K562 (cell line): ENCODE measurements around the gene IMMP2L. TPM values are rescaled to one million over a fixed set of nuclear protein-coding genes. Genes with fewer than 3 reads are reported as not detected.

Experiments
- ATAC-seq: fragments of 200-7000 bp; cut with Tn5 transposase; 3 replicates; pipeline ENCODE4 v1.9.1; 2020; ENCODE audit warnings: moderate library complexity
- BruUV-seq: library from RNA; stranded (reverse); fragments of 400-500 nt; replicated peaks from 2 replicates; lab custom pipeline; 2021; lab: Mats Ljungman, UMichigan
- CTCF ChIA-PET: fragments of 300-600 bp; formaldehyde crosslinking; extraction: SDS; loops from one replicate; lab custom pipeline; 2021; ENCODE audit warnings: low intra/inter-chr PET ratio; lab: Yijun Ruan, JAX
- POLR2A ChIA-PET: fragments of 300-600, 350-650 bp; sonication (Branson Sonifier 250); formaldehyde crosslinking; extraction: SDS; loops from one replicate; lab custom pipeline; 2021; ENCODE audit warnings: antibody characterized with exemption, inconsistent platforms; lab: Yijun Ruan, JAX
- DNase-seq, 4 experiments: peaks; one replicate each; pipeline versions ENCODE4 v3.0.0 to v3.0.0-alpha.2; 2011 to 2018; ENCODE audit warnings: low spot score in 3 of 4, mixed read lengths in 3 of 4; ENCODE audit errors: extremely low read depth in 1 of 4
- FAIRE-seq: peaks from 2 replicates; lab custom pipeline; 2011; peaks lifted over from hg19 to GRCh38; lab: Jason Lieb, UNC
- H2AFZ ChIP-seq: 2 replicates; pipeline ENCODE4 v1.6.0; 2011; ENCODE audit warnings: low read depth, low read length, control low read depth, inconsistent platforms
- H3K27ac ChIP-seq: fragments of 200-600 bp; 3 replicates; pipeline ENCODE4 v1.8.0; 2011; ENCODE audit warnings: low read depth, mild to moderate bottlenecking, control low read depth, inconsistent platforms, low read length, moderate library complexity, mixed read lengths; ENCODE audit errors: extremely low read depth
- H3K27me3 ChIP-seq, 2 experiments: fragments of 300-600 bp in 1 of 2; 2 replicates in 1 of 2; 3 replicates in 1 of 2; pipeline versions ENCODE4 v1.6.0 to v1.8.0; 2011; ENCODE audit warnings: inconsistent platforms in 2 of 2, low read length in 2 of 2, mild to moderate bottlenecking in 1 of 2, mixed read lengths in 1 of 2, moderate library complexity in 1 of 2; ENCODE audit not compliant: control insufficient read depth in 2 of 2, insufficient read depth in 2 of 2
- H3K36me3 ChIP-seq: fragments of 300-600 bp; 3 replicates; pipeline ENCODE4 v1.8.0; 2011; ENCODE audit warnings: mild to moderate bottlenecking, low read length, inconsistent platforms; ENCODE audit not compliant: control insufficient read depth, insufficient read depth
- H3K4me1 ChIP-seq, 2 experiments: fragments of 200-600 bp in 1 of 2; replicated peaks in 1 of 2; 2 replicates in 1 of 2; 3 replicates in 1 of 2; pipeline versions ENCODE4 v1.5.1 to v1.8.0; 2011; ENCODE audit warnings: inconsistent platforms in 2 of 2, low read length in 2 of 2, mild to moderate bottlenecking in 1 of 2, mixed read lengths in 1 of 2, moderate library complexity in 1 of 2; ENCODE audit not compliant: control insufficient read depth in 2 of 2, insufficient read depth in 2 of 2
- H3K4me2 ChIP-seq: 2 replicates; pipeline ENCODE4 v1.6.1; 2011; ENCODE audit warnings: low read length, control low read depth, inconsistent platforms, mixed read lengths; ENCODE audit not compliant: insufficient read depth
- H3K4me3 ChIP-seq: fragments of 200-600 bp; sonication (generic), shearing (Covaris generic); 2 replicates; pipeline ENCODE4 v1.5.1; 2016; ENCODE audit warnings: control low read depth, inconsistent platforms
- H3K79me2 ChIP-seq: fragments of 200-600 bp; 3 replicates; pipeline ENCODE4 v1.8.0; 2011; ENCODE audit warnings: low read length, inconsistent platforms; ENCODE audit not compliant: control insufficient read depth, insufficient read depth
- H3K9ac ChIP-seq, 2 experiments: 2 replicates each; pipeline versions ENCODE4 v1.6.0 to v1.6.1; 2011; ENCODE audit warnings: low read depth in 2 of 2, low read length in 2 of 2, control low read depth in 1 of 2, inconsistent platforms in 1 of 2, mild to moderate bottlenecking in 1 of 2, mixed read lengths in 1 of 2; ENCODE audit not compliant: insufficient read depth in 1 of 2
- H3K9me1 ChIP-seq: one replicate; pipeline ENCODE4 v1.6.0; 2011; ENCODE audit warnings: inconsistent platforms, mild to moderate bottlenecking, low read length, moderate library complexity; ENCODE audit not compliant: control insufficient read depth, insufficient read depth
- H3K9me3 ChIP-seq: replicated peaks from 2 replicates; pipeline ENCODE4 v1.5.1; 2011; ENCODE audit warnings: low read depth, low read length, inconsistent platforms; ENCODE audit not compliant: control insufficient read depth, insufficient read depth
- H4K20me1 ChIP-seq: replicated peaks from 2 replicates; pipeline ENCODE4 v1.6.1; 2011; ENCODE audit warnings: low read length, inconsistent platforms, mixed read lengths; ENCODE audit not compliant: control insufficient read depth, insufficient read depth
- FOSL1 ChIP-seq: fragments of 200-800 bp; sonication (Bioruptor generic); conservative IDR thresholded peaks from 2 replicates; pipeline ENCODE4 v1.6.1; 2016; ENCODE audit warnings: missing genetic modification characterization, missing compliant biosample characterization
- ZNF639 ChIP-seq, 2 experiments: fragments of 200-800 bp in 1 of 2; sonication (Bioruptor generic) in 1 of 2; sonication (generic) in 1 of 2; formaldehyde crosslinking in 1 of 2; IDR thresholded peaks in 1 of 2; conservative IDR thresholded peaks in 1 of 2; 2 replicates each; pipeline versions ENCODE4 v1.5.0 to v1.6.1; 2016 to 2020; ENCODE audit warnings: missing compliant biosample characterization in 1 of 2, missing genetic modification characterization in 1 of 2, missing genetic modification reagents in 1 of 2
- ZNF699 ChIP-seq: fragments of 250-450 bp; sonication (Bioruptor Pico); IDR thresholded peaks from 2 replicates; pipeline ENCODE4 v1.8.0; 2021; ENCODE audit warnings: mild to moderate bottlenecking, moderate library complexity; ENCODE audit not compliant: insufficient replicate concordance
- WGBS: fragments of 100-300 bp; shearing (Covaris generic); methylation state at CpG from one replicate; pipeline ENCODE4 v1.1.6; 2016; ENCODE audit warnings: low coverage, mixed read lengths; ENCODE audit not compliant: insufficient coverage; ENCODE audit errors: missing lambda C conversion rate; 5-methylcytosine and 5-hydroxymethylcytosine counted together
- in situ Hi-C: fragments of 300-500 bp; cut with MboI; formaldehyde crosslinking; loops from 4 replicates; pipeline ENCODE4 v1.15.0; 2018; ENCODE audit warnings: inconsistent platforms, mixed read lengths
- intact Hi-C: fragments of 100-400 bp; cut with micrococcal nuclease; formaldehyde crosslinking; loops from 2 replicates; pipeline ENCODE4 v1.14.2; 2022
- polyA plus RNA-seq, 8 experiments: library from polyadenylated mRNA; depleted of rRNA in 4 of 8; stranded (reverse) in 5 of 8; unstranded in 3 of 8; fragments of >200 nt; fragmentation: Nextera tagmentation in 2 of 8; fragmentation: Illumina TruSeq in 1 of 8; extraction: Ambion mirVana in 2 of 8; extraction: Trizol in 1 of 8; gene quantifications; 2 replicates each; pipeline versions ENCODE4 v1.2.1 to v1.2.3, GENCODE V29; 2011 to 2014; ENCODE audit warnings: inconsistent platforms in 1 of 8, missing spikeins in 1 of 8
- total RNA-seq, 7 experiments: library from RNA; depleted of rRNA in 6 of 7; stranded (reverse); fragments of >200 nt in 6 of 7; fragmentation: Illumina TruSeq in 2 of 7; extraction: Trizol in 2 of 7; gene quantifications; 2 replicates each; pipeline versions ENCODE4 v1.2.1 to v1.2.3, GENCODE V29; 2011 to 2021; ENCODE audit warnings: low replicate concordance in 1 of 7

The IMMP2L gene
- total and polyA plus RNA-seq, 9 of the 15 experiments (the other 6 are each of a cell fraction or from before 2014, with no cell fraction given): 29.7 to 116 (median 53.0) TPM

GRCh38 chr7:111394891-111395290, 167.4 kb downstream of the IMMP2L start:
- no peaks in the 10 kb centered on the region for H3K79me2 ChIP-seq
- no peak overlapping the region for H3K4me2 ChIP-seq
- TF ChIP-seq ZNF639 (CRISPR knock-in tag; conservative IDR thresholded peaks at IDR 0.05 in 1 of 2, IDR thresholded peaks at IDR 0.05 in 1 of 2) (no peak), ZNF699 (CRISPR knock-in tag) (no peak), FOSL1 (no peak)
- ATAC-seq (no peak), DNase-seq (no peak), FAIRE-seq (no peak)
- H3K4me3 ChIP-seq: no peak overlapping the region
- in situ Hi-C loops (no loop called here), intact Hi-C loops (no loop called here)
- no TSS peak for BruUV-seq
- ChIA-PET POLR2A (no interaction called here), CTCF (no interaction called here)
- WGBS: 99% methylated on average over 4 of the region's 4 CpGs
- no peaks in the 10 kb centered on the region; the same call in 2 of the 3 replicates for H3K36me3 ChIP-seq
- no peaks in the 10 kb centered on the region for H3K9me1 ChIP-seq
- no peaks in the 10 kb centered on the region for H3K27me3 ChIP-seq
- H3K27ac ChIP-seq: no peak overlapping the region
- no peaks in the 10 kb centered on the region for H4K20me1 ChIP-seq
- no peak overlapping the region for H3K9ac ChIP-seq
- peaks cover 3% of the 10 kb centered on the region; the same call in 1 of the 2 replicates for H3K9me3 ChIP-seq
- H3K4me1 ChIP-seq: no peaks in the 10 kb centered on the region
- no peak overlapping the region for H2AFZ ChIP-seq
